K562 (cell line): ENCODE data around the gene BAHD1. TPM values are rescaled to one million over a fixed set of nuclear protein-coding genes. Genes with fewer than 3 reads are reported as not detected.
A peak's percentile ranks its signal among the peaks of the same experiment; 100 is the strongest.

Source experiments
- ATAC-seq: fragments of 200-7000 bp; cut with Tn5 transposase; 3 replicates; pipeline ENCODE4 v1.9.1; 2020; ENCODE audit warnings: moderate library complexity
- BruUV-seq: library from RNA; stranded (reverse); fragments of 400-500 nt; replicated peaks from 2 replicates; lab custom pipeline; 2021; lab: Mats Ljungman, UMichigan
- CTCF ChIA-PET: fragments of 300-600 bp; formaldehyde crosslinking; extraction: SDS; loops from one replicate; lab custom pipeline; 2021; ENCODE audit warnings: low intra/inter-chr PET ratio; lab: Yijun Ruan, JAX
- POLR2A ChIA-PET: fragments of 300-600, 350-650 bp; sonication (Branson Sonifier 250); formaldehyde crosslinking; extraction: SDS; loops from one replicate; lab custom pipeline; 2021; ENCODE audit warnings: antibody characterized with exemption, inconsistent platforms; lab: Yijun Ruan, JAX
- DNase-seq, 4 experiments: peaks; one replicate each; pipeline versions ENCODE4 v3.0.0 to v3.0.0-alpha.2; 2011 to 2018; ENCODE audit warnings: low spot score in 3 of 4, mixed read lengths in 3 of 4; ENCODE audit errors: extremely low read depth in 1 of 4
- FAIRE-seq: peaks from 2 replicates; lab custom pipeline; 2011; peaks lifted over from hg19 to GRCh38; lab: Jason Lieb, UNC
- H2AFZ ChIP-seq: 2 replicates; pipeline ENCODE4 v1.6.0; 2011; ENCODE audit warnings: low read depth, low read length, control low read depth, inconsistent platforms
- H3K27ac ChIP-seq: fragments of 200-600 bp; 3 replicates; pipeline ENCODE4 v1.8.0; 2011; ENCODE audit warnings: low read depth, mild to moderate bottlenecking, control low read depth, inconsistent platforms, low read length, moderate library complexity, mixed read lengths; ENCODE audit errors: extremely low read depth
- H3K27me3 ChIP-seq, 2 experiments: fragments of 300-600 bp in 1 of 2; 2 replicates in 1 of 2; 3 replicates in 1 of 2; pipeline versions ENCODE4 v1.6.0 to v1.8.0; 2011; ENCODE audit warnings: inconsistent platforms in 2 of 2, low read length in 2 of 2, mild to moderate bottlenecking in 1 of 2, mixed read lengths in 1 of 2, moderate library complexity in 1 of 2; ENCODE audit not compliant: control insufficient read depth in 2 of 2, insufficient read depth in 2 of 2
- H3K36me3 ChIP-seq: fragments of 300-600 bp; 3 replicates; pipeline ENCODE4 v1.8.0; 2011; ENCODE audit warnings: mild to moderate bottlenecking, low read length, inconsistent platforms; ENCODE audit not compliant: control insufficient read depth, insufficient read depth
- H3K4me1 ChIP-seq, 2 experiments: fragments of 200-600 bp in 1 of 2; replicated peaks in 1 of 2; 2 replicates in 1 of 2; 3 replicates in 1 of 2; pipeline versions ENCODE4 v1.5.1 to v1.8.0; 2011; ENCODE audit warnings: inconsistent platforms in 2 of 2, low read length in 2 of 2, mild to moderate bottlenecking in 1 of 2, mixed read lengths in 1 of 2, moderate library complexity in 1 of 2; ENCODE audit not compliant: control insufficient read depth in 2 of 2, insufficient read depth in 2 of 2
- H3K4me2 ChIP-seq: 2 replicates; pipeline ENCODE4 v1.6.1; 2011; ENCODE audit warnings: low read length, control low read depth, inconsistent platforms, mixed read lengths; ENCODE audit not compliant: insufficient read depth
- H3K4me3 ChIP-seq: fragments of 200-600 bp; sonication (generic), shearing (Covaris generic); 2 replicates; pipeline ENCODE4 v1.5.1; 2016; ENCODE audit warnings: control low read depth, inconsistent platforms
- H3K79me2 ChIP-seq: fragments of 200-600 bp; 3 replicates; pipeline ENCODE4 v1.8.0; 2011; ENCODE audit warnings: low read length, inconsistent platforms; ENCODE audit not compliant: control insufficient read depth, insufficient read depth
- H3K9ac ChIP-seq, 2 experiments: 2 replicates each; pipeline versions ENCODE4 v1.6.0 to v1.6.1; 2011; ENCODE audit warnings: low read depth in 2 of 2, low read length in 2 of 2, control low read depth in 1 of 2, inconsistent platforms in 1 of 2, mild to moderate bottlenecking in 1 of 2, mixed read lengths in 1 of 2; ENCODE audit not compliant: insufficient read depth in 1 of 2
- H3K9me1 ChIP-seq: one replicate; pipeline ENCODE4 v1.6.0; 2011; ENCODE audit warnings: inconsistent platforms, mild to moderate bottlenecking, low read length, moderate library complexity; ENCODE audit not compliant: control insufficient read depth, insufficient read depth
- H3K9me3 ChIP-seq: replicated peaks from 2 replicates; pipeline ENCODE4 v1.5.1; 2011; ENCODE audit warnings: low read depth, low read length, inconsistent platforms; ENCODE audit not compliant: control insufficient read depth, insufficient read depth
- H4K20me1 ChIP-seq: replicated peaks from 2 replicates; pipeline ENCODE4 v1.6.1; 2011; ENCODE audit warnings: low read length, inconsistent platforms, mixed read lengths; ENCODE audit not compliant: control insufficient read depth, insufficient read depth
- C11orf30 ChIP-seq: fragments of 450-650 bp; IDR thresholded peaks from 2 replicates; pipeline ENCODE4 v1.6.1; 2016; ENCODE audit warnings: low read depth, mild to moderate bottlenecking
- E2F1 ChIP-seq: sonication (generic); formaldehyde crosslinking; IDR thresholded peaks from 2 replicates; pipeline ENCODE4 v1.8.1; 2023; ENCODE audit warnings: mild to moderate bottlenecking, missing genetic modification reagents, moderate library complexity
- MAFF ChIP-seq: IDR thresholded peaks from 2 replicates; pipeline ENCODE4 v1.6.1; 2012; ENCODE audit warnings: low read length, improper control_type of control experiment
- MAFG ChIP-seq: fragments of 450-650 bp; conservative IDR thresholded peaks from 2 replicates; pipeline ENCODE4 v1.6.1; 2016; ENCODE audit warnings: missing genetic modification characterization, missing compliant biosample characterization
- ZNF316 ChIP-seq: fragments of 450-650 bp; IDR thresholded peaks from 2 replicates; pipeline ENCODE4 v1.6.1; 2016
- ZNF395 ChIP-seq: fragments of 200-800 bp; sonication (Bioruptor generic); IDR thresholded peaks from 2 replicates; pipeline ENCODE4 v1.6.1; 2017; ENCODE audit warnings: missing genetic modification characterization, missing compliant biosample characterization
- WGBS: fragments of 100-300 bp; shearing (Covaris generic); methylation state at CpG from one replicate; pipeline ENCODE4 v1.1.6; 2016; ENCODE audit warnings: low coverage, mixed read lengths; ENCODE audit not compliant: insufficient coverage; ENCODE audit errors: missing lambda C conversion rate; 5-methylcytosine and 5-hydroxymethylcytosine counted together
- in situ Hi-C: fragments of 300-500 bp; cut with MboI; formaldehyde crosslinking; loops from 4 replicates; pipeline ENCODE4 v1.15.0; 2018; ENCODE audit warnings: inconsistent platforms, mixed read lengths
- intact Hi-C: fragments of 100-400 bp; cut with micrococcal nuclease; formaldehyde crosslinking; loops from 2 replicates; pipeline ENCODE4 v1.14.2; 2022
- polyA plus RNA-seq, 8 experiments: library from polyadenylated mRNA; depleted of rRNA in 4 of 8; stranded (reverse) in 5 of 8; unstranded in 3 of 8; fragments of >200 nt; fragmentation: Nextera tagmentation in 2 of 8; fragmentation: Illumina TruSeq in 1 of 8; extraction: Ambion mirVana in 2 of 8; extraction: Trizol in 1 of 8; gene quantifications; 2 replicates each; pipeline versions ENCODE4 v1.2.1 to v1.2.3, GENCODE V29; 2011 to 2014; ENCODE audit warnings: inconsistent platforms in 1 of 8, missing spikeins in 1 of 8
- total RNA-seq, 7 experiments: library from RNA; depleted of rRNA in 6 of 7; stranded (reverse); fragments of >200 nt in 6 of 7; fragmentation: Illumina TruSeq in 2 of 7; extraction: Trizol in 2 of 7; gene quantifications; 2 replicates each; pipeline versions ENCODE4 v1.2.1 to v1.2.3, GENCODE V29; 2011 to 2021; ENCODE audit warnings: low replicate concordance in 1 of 7

The BAHD1 gene
- total and polyA plus RNA-seq, 9 of the 15 experiments (the other 6 are each of a cell fraction or from before 2014, with no cell fraction given), result 0.55 to 38.5 (median 11.5) TPM

GRCh38 chr15:40516322-40516721 lies 75.6 kb downstream of the BAHD1 start:
- ChIA-PET CTCF (no interaction called here), POLR2A (no interaction called here)
- no TSS peak for BruUV-seq
- Histone ChIP-seq H3K27me3 (no peaks in the 10 kb centered on the region), H3K79me2 (no peaks in the 10 kb centered on the region), H2AFZ (no peak overlapping the region), H4K20me1 (no peaks in the 10 kb centered on the region), H3K4me1 (peaks cover 9 to 12% of the 10 kb centered on the region in 2 experiments), H3K4me2 (no peak overlapping the region), H3K27ac (no peak overlapping the region), H3K9ac (no peak overlapping the region), H3K36me3 (no peaks in the 10 kb centered on the region), H3K9me3 (no peaks in the 10 kb centered on the region), H3K9me1 (no peaks in the 10 kb centered on the region), H3K4me3 (no peak overlapping the region)
- ATAC-seq (no peak), DNase-seq (no peak), FAIRE-seq (no peak)
- in situ Hi-C loops, result no loop called here
- intact Hi-C loops, result loop anchor here (10.0 kb wide), 1 partner anchor 268 kb away; no protein-coding TSS in a partner anchor
- WGBS, result 42% methylated on average over 2 of the region's 2 CpGs
- TF ChIP-seq ZNF316, result peak; percentile 82
- TF ChIP-seq MAFG (tag), result 0 out of 2 replicates have a peak, but pooled peaks have one; percentile 13
- TF ChIP-seq ZNF395 (CRISPR knock-in tag), result no peak
- peak; percentile 40; the same call in 1 of the 2 replicates for TF ChIP-seq MAFF
- TF ChIP-seq E2F1 (CRISPR knock-in tag), result no peak
- TF ChIP-seq C11orf30, result peak; percentile 53; the same call in 1 of the 2 replicates

Other genes starting within 250 kb of the BAHD1 start
Only the 7 nearest of the 13 such genes appear.
- 27.1 and 27.8 TPM in 2 replicates for gene INAFM2, start 117.3 kb upstream of the BAHD1 start, total RNA-seq (2014; rRNA removed)
- 29.1 and 30.4 TPM in 2 replicates for gene INAFM2, start 117.3 kb upstream of the BAHD1 start, total RNA-seq (2014; rRNA removed; fragmentation: Illumina TruSeq; extraction: Trizol)
- 29.4 and 32.1 TPM in 2 replicates for gene INAFM2, start 117.3 kb upstream of the BAHD1 start, total RNA-seq (2015; rRNA removed; fragmentation: Illumina TruSeq; extraction: Trizol)
- gene INAFM2, start 117.3 kb upstream of the BAHD1 start, total RNA-seq (2021), result 37.4 and 43.1 TPM in 2 replicates
- 26.7 and 27.9 TPM in 2 replicates for gene INAFM2, start 117.3 kb upstream of the BAHD1 start, polyA plus RNA-seq (2011; rRNA removed)
- gene INAFM2, start 117.3 kb upstream of the BAHD1 start, polyA plus RNA-seq (2014; fragmentation: Illumina TruSeq; extraction: Trizol), result 20.3 and 25.5 TPM in 2 replicates
- gene INAFM2, start 117.3 kb upstream of the BAHD1 start, polyA plus RNA-seq (2014; fragmentation: Nextera tagmentation; extraction: Ambion mirVana), result 10 to 100 TPM; 11.8 to 12.3 TPM
- gene INAFM2, start 117.3 kb upstream of the BAHD1 start, polyA plus RNA-seq (2014; rRNA removed), result 27.2 and 28.2 TPM in 2 replicates
- 0.08 TPM in 1 of 2 replicates, not detected in the other for gene CCDC9B, start 100.0 kb upstream of the BAHD1 start, total RNA-seq (2014; rRNA removed)
- gene CCDC9B, start 100.0 kb upstream of the BAHD1 start, total RNA-seq (2014; rRNA removed; fragmentation: Illumina TruSeq; extraction: Trizol), result 0.36 and 0.38 TPM in 2 replicates
- gene CCDC9B, start 100.0 kb upstream of the BAHD1 start, total RNA-seq (2015; rRNA removed; fragmentation: Illumina TruSeq; extraction: Trizol), result 0.26 and 0.47 TPM in 2 replicates
- 0.33 and 0.56 TPM in 2 replicates for gene CCDC9B, start 100.0 kb upstream of the BAHD1 start, total RNA-seq (2021)
- gene CCDC9B, start 100.0 kb upstream of the BAHD1 start, polyA plus RNA-seq (2011; rRNA removed), result 0.04 TPM in 2 replicates
- 0.16 and 0.17 TPM in 2 replicates for gene CCDC9B, start 100.0 kb upstream of the BAHD1 start, polyA plus RNA-seq (2014; fragmentation: Illumina TruSeq; extraction: Trizol)
- gene CCDC9B, start 100.0 kb upstream of the BAHD1 start, polyA plus RNA-seq (2014; fragmentation: Nextera tagmentation; extraction: Ambion mirVana), result under 1 TPM; 0.01 to 0.03 TPM
- 0.05 and 0.15 TPM in 2 replicates for gene CCDC9B, start 100.0 kb upstream of the BAHD1 start, polyA plus RNA-seq (2014; rRNA removed)
- gene PHGR1, start 89.9 kb upstream of the BAHD1 start, total RNA-seq (2014; rRNA removed), result not detected in 2 replicates
- not detected in 2 replicates for gene PHGR1, start 89.9 kb upstream of the BAHD1 start, total RNA-seq (2014; rRNA removed; fragmentation: Illumina TruSeq; extraction: Trizol)
- gene PHGR1, start 89.9 kb upstream of the BAHD1 start, total RNA-seq (2015; rRNA removed; fragmentation: Illumina TruSeq; extraction: Trizol), result not detected in 2 replicates
- gene PHGR1, start 89.9 kb upstream of the BAHD1 start, total RNA-seq (2021), result 0.65 TPM in 1 of 2 replicates, not detected in the other
- gene PHGR1, start 89.9 kb upstream of the BAHD1 start, polyA plus RNA-seq (2011; rRNA removed), result not detected in 2 replicates
- gene PHGR1, start 89.9 kb upstream of the BAHD1 start, polyA plus RNA-seq (2014; fragmentation: Illumina TruSeq; extraction: Trizol), result not detected in 2 replicates
- not detected for gene PHGR1, start 89.9 kb upstream of the BAHD1 start, polyA plus RNA-seq (2014; fragmentation: Nextera tagmentation; extraction: Ambion mirVana)
- gene PHGR1, start 89.9 kb upstream of the BAHD1 start, polyA plus RNA-seq (2014; rRNA removed), result not detected in 2 replicates
- gene DISP2, start 82.7 kb upstream of the BAHD1 start, total RNA-seq (2014; rRNA removed), result 0.08 and 0.09 TPM in 2 replicates
- 0.22 and 0.29 TPM in 2 replicates for gene DISP2, start 82.7 kb upstream of the BAHD1 start, total RNA-seq (2014; rRNA removed; fragmentation: Illumina TruSeq; extraction: Trizol)
- 0.11 and 0.22 TPM in 2 replicates for gene DISP2, start 82.7 kb upstream of the BAHD1 start, total RNA-seq (2015; rRNA removed; fragmentation: Illumina TruSeq; extraction: Trizol)
- 0.74 and 0.89 TPM in 2 replicates for gene DISP2, start 82.7 kb upstream of the BAHD1 start, total RNA-seq (2021)
- 0.06 and 0.16 TPM in 2 replicates for gene DISP2, start 82.7 kb upstream of the BAHD1 start, polyA plus RNA-seq (2011; rRNA removed)
- 0.25 and 0.29 TPM in 2 replicates for gene DISP2, start 82.7 kb upstream of the BAHD1 start, polyA plus RNA-seq (2014; fragmentation: Illumina TruSeq; extraction: Trizol)
- gene DISP2, start 82.7 kb upstream of the BAHD1 start, polyA plus RNA-seq (2014; fragmentation: Nextera tagmentation; extraction: Ambion mirVana), result under 1 TPM in 1 of 2 experiments, not detected in 1; 0.08 TPM
- 0.08 and 0.09 TPM in 2 replicates for gene DISP2, start 82.7 kb upstream of the BAHD1 start, polyA plus RNA-seq (2014; rRNA removed)
- 51.4 and 62.3 TPM in 2 replicates for gene KNSTRN, start 58.2 kb upstream of the BAHD1 start, total RNA-seq (2014; rRNA removed)
- 88.2 and 99.8 TPM in 2 replicates for gene KNSTRN, start 58.2 kb upstream of the BAHD1 start, total RNA-seq (2014; rRNA removed; fragmentation: Illumina TruSeq; extraction: Trizol)
- 85.8 and 87.3 TPM in 2 replicates for gene KNSTRN, start 58.2 kb upstream of the BAHD1 start, total RNA-seq (2015; rRNA removed; fragmentation: Illumina TruSeq; extraction: Trizol)
- gene KNSTRN, start 58.2 kb upstream of the BAHD1 start, total RNA-seq (2021), result 64.3 and 65.7 TPM in 2 replicates
- 59.7 and 80.0 TPM in 2 replicates for gene KNSTRN, start 58.2 kb upstream of the BAHD1 start, polyA plus RNA-seq (2011; rRNA removed)
- 74.7 and 75.0 TPM in 2 replicates for gene KNSTRN, start 58.2 kb upstream of the BAHD1 start, polyA plus RNA-seq (2014; fragmentation: Illumina TruSeq; extraction: Trizol)
- gene KNSTRN, start 58.2 kb upstream of the BAHD1 start, polyA plus RNA-seq (2014; fragmentation: Nextera tagmentation; extraction: Ambion mirVana), result 10 to 100 TPM; 48.7 to 66.3 TPM
- 61.9 and 63.9 TPM in 2 replicates for gene KNSTRN, start 58.2 kb upstream of the BAHD1 start, polyA plus RNA-seq (2014; rRNA removed)
- 2.5 and 3.0 TPM in 2 replicates for gene IVD, start 35.2 kb upstream of the BAHD1 start, total RNA-seq (2014; rRNA removed)
- 2.2 and 2.4 TPM in 2 replicates for gene IVD, start 35.2 kb upstream of the BAHD1 start, total RNA-seq (2014; rRNA removed; fragmentation: Illumina TruSeq; extraction: Trizol)
- 1.5 and 2.0 TPM in 2 replicates for gene IVD, start 35.2 kb upstream of the BAHD1 start, total RNA-seq (2015; rRNA removed; fragmentation: Illumina TruSeq; extraction: Trizol)
- gene IVD, start 35.2 kb upstream of the BAHD1 start, total RNA-seq (2021), result 3.6 and 5.6 TPM in 2 replicates
- 4.5 and 6.9 TPM in 2 replicates for gene IVD, start 35.2 kb upstream of the BAHD1 start, polyA plus RNA-seq (2011; rRNA removed)
- gene IVD, start 35.2 kb upstream of the BAHD1 start, polyA plus RNA-seq (2014; fragmentation: Illumina TruSeq; extraction: Trizol), result 1.1 and 1.4 TPM in 2 replicates
- under 1 TPM; 0.15 to 0.45 TPM for gene IVD, start 35.2 kb upstream of the BAHD1 start, polyA plus RNA-seq (2014; fragmentation: Nextera tagmentation; extraction: Ambion mirVana)
- 2.9 and 3.5 TPM in 2 replicates for gene IVD, start 35.2 kb upstream of the BAHD1 start, polyA plus RNA-seq (2014; rRNA removed)
- 4.0 and 5.6 TPM in 2 replicates for gene CHST14, start 30.0 kb downstream of the BAHD1 start, total RNA-seq (2014; rRNA removed)
- 2.3 and 2.5 TPM in 2 replicates for gene CHST14, start 30.0 kb downstream of the BAHD1 start, total RNA-seq (2014; rRNA removed; fragmentation: Illumina TruSeq; extraction: Trizol)
- gene CHST14, start 30.0 kb downstream of the BAHD1 start, total RNA-seq (2015; rRNA removed; fragmentation: Illumina TruSeq; extraction: Trizol), result 4.6 TPM in 2 replicates
- gene CHST14, start 30.0 kb downstream of the BAHD1 start, total RNA-seq (2021), result 11.2 and 12.1 TPM in 2 replicates
- 4.5 and 6.4 TPM in 2 replicates for gene CHST14, start 30.0 kb downstream of the BAHD1 start, polyA plus RNA-seq (2011; rRNA removed)
- gene CHST14, start 30.0 kb downstream of the BAHD1 start, polyA plus RNA-seq (2014; fragmentation: Illumina TruSeq; extraction: Trizol), result 6.3 and 7.5 TPM in 2 replicates
- gene CHST14, start 30.0 kb downstream of the BAHD1 start, polyA plus RNA-seq (2014; fragmentation: Nextera tagmentation; extraction: Ambion mirVana), result 1 to 10 TPM; 1.6 to 2.3 TPM
- 3.9 and 4.8 TPM in 2 replicates for gene CHST14, start 30.0 kb downstream of the BAHD1 start, polyA plus RNA-seq (2014; rRNA removed)